Smooth muscle cell (in vitro differentiated cells): ENCODE results near the gene GAL3ST3. TPM values are rescaled to one million over a fixed set of nuclear protein-coding genes. Genes with fewer than 3 reads are reported as not detected.
A peak's percentile ranks its signal among the peaks of the same experiment; 100 is the strongest.

Experiments
- DNase-seq: peaks from one replicate; lab custom pipeline; 2025; ENCODE audit not compliant: unreplicated experiment; lab: John Stamatoyannopoulos, UW
- H2AFZ ChIP-seq: fragments of 200-600 bp; sonication (generic); 2 replicates; pipeline ENCODE4 v1.6.0; 2016; ENCODE audit warnings: antibody characterized with exemption, low read depth, mild to moderate bottlenecking
- H3F3A ChIP-seq: fragments of 200-600 bp; sonication (generic); 2 replicates; pipeline ENCODE4 v1.6.0; 2017; ENCODE audit warnings: antibody characterized with exemption, low read depth
- H3K27ac ChIP-seq: fragments of 200-600 bp; sonication (generic); 2 replicates; pipeline ENCODE4 v1.5.1; 2016; ENCODE audit warnings: low read depth, mild to moderate bottlenecking
- H3K27me3 ChIP-seq: fragments of 200-600 bp; sonication (generic); 2 replicates; pipeline ENCODE4 v1.6.1; 2016; ENCODE audit warnings: low read depth, mild to moderate bottlenecking
- H3K36me3 ChIP-seq: fragments of 200-600 bp; sonication (generic); 2 replicates; pipeline ENCODE4 v1.5.1; 2016; ENCODE audit warnings: low read depth
- H3K4me1 ChIP-seq: fragments of 200-600 bp; sonication (generic); 2 replicates; pipeline ENCODE4 v1.5.1; 2016; ENCODE audit warnings: low read depth
- H3K4me2 ChIP-seq: fragments of 200-600 bp; sonication (generic); 2 replicates; pipeline ENCODE4 v1.6.0; 2016; ENCODE audit warnings: mild to moderate bottlenecking
- H3K4me3 ChIP-seq: fragments of 200-600 bp; sonication (generic); 2 replicates; pipeline ENCODE4 v1.5.1; 2016; ENCODE audit warnings: mild to moderate bottlenecking
- H3K79me2 ChIP-seq: fragments of 200-600 bp; sonication (generic); 2 replicates; pipeline ENCODE4 v1.6.0; 2016; ENCODE audit warnings: low read depth, mild to moderate bottlenecking
- H3K9ac ChIP-seq: fragments of 200-600 bp; sonication (generic); 2 replicates; pipeline ENCODE4 v1.6.0; 2016; ENCODE audit warnings: low read depth
- H3K9me3 ChIP-seq: fragments of 200-600 bp; sonication (generic); replicated peaks from 2 replicates; pipeline ENCODE4 v1.5.1; 2016; ENCODE audit warnings: low read depth
- H4K20me1 ChIP-seq: fragments of 200-600 bp; sonication (generic); 2 replicates; pipeline ENCODE4 v1.6.0; 2016; ENCODE audit warnings: low read depth
- WGBS: methylation state at CpG from one replicate; pipeline ENCODE4 v1.1.7; 2016; ENCODE audit warnings: low lambda C conversion rate; 5-methylcytosine and 5-hydroxymethylcytosine counted together
- polyA plus RNA-seq: library from polyadenylated mRNA; unstranded; fragments of >200 nt; fragmentation: Nextera tagmentation; extraction: Ambion mirVana; gene quantifications from 2 replicates; pipeline ENCODE4 v1.2.1, GENCODE V29; 2016
- total RNA-seq: library from RNA; depleted of rRNA; stranded (reverse); fragments of >200 nt; gene quantifications from 2 replicates; pipeline ENCODE4 v1.2.3, GENCODE V29; 2014
- TF ChIP-seq, protein P1 (sequence below): fragments of 200-600 bp; sonication (generic); IDR thresholded peaks from 2 replicates; pipeline ENCODE4 v1.5.1; 2017; ENCODE audit warnings: borderline replicate concordance, mild to moderate bottlenecking, antibody characterized with exemption; ENCODE audit not compliant: insufficient read depth, poor library complexity, severe bottlenecking

GAL3ST3 gene
- total and polyA plus RNA-seq, 2 experiments from 2014 or later: 0.23 to 0.27 TPM

DNA sequence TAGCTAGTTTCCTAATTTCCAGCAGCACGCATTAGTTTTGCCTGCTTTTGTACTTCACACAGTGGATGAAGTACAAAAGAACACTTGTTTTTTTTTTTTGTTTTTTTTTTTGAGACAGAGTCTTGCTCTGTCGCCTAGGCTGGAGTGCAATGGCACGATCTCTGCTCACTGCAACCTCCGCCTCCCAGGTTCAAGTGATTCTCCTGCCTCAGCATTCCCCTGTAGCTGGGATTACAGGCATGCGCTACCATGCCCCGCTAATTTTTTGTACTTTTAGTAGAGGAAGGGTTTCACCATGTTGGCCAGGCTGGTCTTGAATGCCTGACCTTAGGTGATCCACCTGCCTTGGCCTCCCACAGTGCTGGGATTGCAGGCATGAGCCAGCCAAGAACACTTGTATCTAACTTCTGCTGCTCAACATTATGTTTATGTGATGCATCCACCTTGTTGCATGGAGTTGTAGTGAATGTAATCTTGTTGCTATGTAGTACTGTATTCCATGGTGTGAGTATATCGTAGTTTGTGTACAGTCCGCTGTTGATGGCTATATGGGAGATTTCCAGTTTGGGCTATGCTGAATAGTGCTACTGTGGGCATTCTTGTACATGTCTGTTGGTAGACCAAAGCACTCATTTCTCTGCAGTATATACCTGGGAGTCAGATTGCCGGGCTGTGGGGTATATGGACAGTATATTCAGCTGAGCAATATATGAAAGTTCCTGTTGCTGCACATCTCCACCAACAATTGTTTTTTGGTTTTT is 38.4 kb upstream of the GAL3ST3 start:
- H3K4me3 ChIP-seq: no peak overlapping the region
- TF ChIP-seq, protein P1, sequence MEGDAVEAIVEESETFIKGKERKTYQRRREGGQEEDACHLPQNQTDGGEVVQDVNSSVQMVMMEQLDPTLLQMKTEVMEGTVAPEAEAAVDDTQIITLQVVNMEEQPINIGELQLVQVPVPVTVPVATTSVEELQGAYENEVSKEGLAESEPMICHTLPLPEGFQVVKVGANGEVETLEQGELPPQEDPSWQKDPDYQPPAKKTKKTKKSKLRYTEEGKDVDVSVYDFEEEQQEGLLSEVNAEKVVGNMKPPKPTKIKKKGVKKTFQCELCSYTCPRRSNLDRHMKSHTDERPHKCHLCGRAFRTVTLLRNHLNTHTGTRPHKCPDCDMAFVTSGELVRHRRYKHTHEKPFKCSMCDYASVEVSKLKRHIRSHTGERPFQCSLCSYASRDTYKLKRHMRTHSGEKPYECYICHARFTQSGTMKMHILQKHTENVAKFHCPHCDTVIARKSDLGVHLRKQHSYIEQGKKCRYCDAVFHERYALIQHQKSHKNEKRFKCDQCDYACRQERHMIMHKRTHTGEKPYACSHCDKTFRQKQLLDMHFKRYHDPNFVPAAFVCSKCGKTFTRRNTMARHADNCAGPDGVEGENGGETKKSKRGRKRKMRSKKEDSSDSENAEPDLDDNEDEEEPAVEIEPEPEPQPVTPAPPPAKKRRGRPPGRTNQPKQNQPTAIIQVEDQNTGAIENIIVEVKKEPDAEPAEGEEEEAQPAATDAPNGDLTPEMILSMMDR: no peak
- H4K20me1 ChIP-seq: peaks cover 82% of the 10 kb centered on the region
- no peak overlapping the region for H2AFZ ChIP-seq
- DNase-seq: no peak
- no peak overlapping the region for H3K9ac ChIP-seq
- H3F3A ChIP-seq: no peaks in the 10 kb centered on the region
- H3K27me3 ChIP-seq: no peaks in the 10 kb centered on the region
- peaks cover 90% of the 10 kb centered on the region for H3K79me2 ChIP-seq
- no peak overlapping the region for H3K27ac ChIP-seq
- H3K4me1 ChIP-seq: peaks cover 28% of the 10 kb centered on the region
- 96% methylated on average over 9 of the region's 9 CpGs for WGBS
- H3K9me3 ChIP-seq: no peaks in the 10 kb centered on the region
- H3K4me2 ChIP-seq: no peak overlapping the region
- peaks cover 3% of the 10 kb centered on the region for H3K36me3 ChIP-seq

DNA sequence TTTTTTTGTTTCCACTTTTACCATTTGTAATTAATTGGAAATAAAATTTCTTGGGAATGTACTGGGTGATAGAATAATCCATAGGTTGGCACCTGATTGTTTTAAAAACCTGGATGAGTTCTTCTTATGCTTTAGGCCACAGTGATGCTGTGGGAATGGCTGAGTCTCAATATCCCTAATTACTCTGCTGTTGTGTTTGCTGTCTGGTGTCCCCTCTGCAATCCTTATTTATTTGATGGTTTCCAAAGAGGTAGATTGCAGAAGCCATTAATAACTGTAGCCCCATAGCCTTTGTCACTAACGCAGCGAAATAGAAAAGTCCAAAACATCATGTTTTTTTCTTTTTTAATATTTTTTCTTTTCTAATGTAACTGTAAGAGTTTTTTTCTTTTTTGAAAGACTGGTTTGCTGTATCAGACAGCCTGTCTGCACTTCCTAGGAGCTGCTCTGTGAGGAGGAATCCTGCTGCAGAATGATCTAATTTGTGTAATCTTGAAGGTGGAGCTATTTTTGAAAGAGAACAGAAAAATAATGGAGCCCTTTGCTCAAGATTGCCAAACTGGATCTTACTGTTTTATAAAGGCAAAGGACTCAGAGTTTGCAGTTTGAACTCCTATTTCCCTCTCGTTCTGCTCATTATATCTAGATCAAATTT is 36.0 kb upstream of the GAL3ST3 start:
- peaks cover 95% of the 10 kb centered on the region for H3K79me2 ChIP-seq
- H3K4me1 ChIP-seq: peaks cover 40% of the 10 kb centered on the region
- TF ChIP-seq, protein P1: no peak
- H3K27me3 ChIP-seq: no peaks in the 10 kb centered on the region
- H4K20me1 ChIP-seq: peaks cover 74% of the 10 kb centered on the region
- peaks cover 3% of the 10 kb centered on the region for H3K36me3 ChIP-seq
- peak overlapping the region; percentile 35 for H3K4me2 ChIP-seq
- H3K9me3 ChIP-seq: no peaks in the 10 kb centered on the region
- H2AFZ ChIP-seq: no peak overlapping the region
- 85% methylated on average over 3 of the region's 3 CpGs for WGBS
- DNase-seq: no peak
- no peak overlapping the region for H3K9ac ChIP-seq
- peak overlapping the region; percentile 28 for H3K27ac ChIP-seq
- H3K4me3 ChIP-seq: no peak overlapping the region
- peaks cover 15% of the 10 kb centered on the region for H3F3A ChIP-seq

DNA sequence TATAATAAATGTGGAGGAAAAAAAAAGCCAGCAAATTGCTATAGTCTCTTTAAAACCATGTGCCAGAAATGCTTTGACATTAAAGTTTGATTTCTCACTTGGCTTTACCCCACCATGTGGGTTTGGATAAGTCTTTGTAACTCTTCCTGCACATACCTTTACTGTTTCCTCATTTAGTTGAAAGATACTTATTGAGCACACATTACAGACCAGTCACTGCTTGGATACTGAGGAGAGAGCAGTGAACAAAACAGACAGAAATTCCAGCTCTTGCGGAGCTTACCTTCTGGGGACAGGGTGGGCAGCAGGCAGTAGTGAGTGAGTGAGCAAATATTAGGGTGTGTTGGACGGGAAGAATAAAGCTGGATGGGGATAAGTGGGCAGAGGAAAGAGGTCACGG is 34.8 kb upstream of the GAL3ST3 start:
- Histone ChIP-seq H3K27me3 (no peaks in the 10 kb centered on the region), H2AFZ (no peak overlapping the region), H3K9me3 (no peaks in the 10 kb centered on the region), H3K79me2 (peaks cover 96% of the 10 kb centered on the region), H3K9ac (peak overlapping the region; percentile 42), H3K4me2 (peak overlapping the region; percentile 75), H3K4me3 (no peak overlapping the region), H3K36me3 (peaks cover 3% of the 10 kb centered on the region), H3K27ac (peak overlapping the region; percentile 87), H4K20me1 (peaks cover 77% of the 10 kb centered on the region), H3F3A (peaks cover 25% of the 10 kb centered on the region), H3K4me1 (peaks cover 44% of the 10 kb centered on the region)
- 85% methylated on average over 3 of the region's 3 CpGs for WGBS
- DNase-seq: no peak
- TF ChIP-seq, protein P1: no peak
